ENCODE data around the gene RASD2.
A peak's percentile ranks its signal among the peaks of the same experiment; 100 is the strongest.

RASD2 gene

DNA sequence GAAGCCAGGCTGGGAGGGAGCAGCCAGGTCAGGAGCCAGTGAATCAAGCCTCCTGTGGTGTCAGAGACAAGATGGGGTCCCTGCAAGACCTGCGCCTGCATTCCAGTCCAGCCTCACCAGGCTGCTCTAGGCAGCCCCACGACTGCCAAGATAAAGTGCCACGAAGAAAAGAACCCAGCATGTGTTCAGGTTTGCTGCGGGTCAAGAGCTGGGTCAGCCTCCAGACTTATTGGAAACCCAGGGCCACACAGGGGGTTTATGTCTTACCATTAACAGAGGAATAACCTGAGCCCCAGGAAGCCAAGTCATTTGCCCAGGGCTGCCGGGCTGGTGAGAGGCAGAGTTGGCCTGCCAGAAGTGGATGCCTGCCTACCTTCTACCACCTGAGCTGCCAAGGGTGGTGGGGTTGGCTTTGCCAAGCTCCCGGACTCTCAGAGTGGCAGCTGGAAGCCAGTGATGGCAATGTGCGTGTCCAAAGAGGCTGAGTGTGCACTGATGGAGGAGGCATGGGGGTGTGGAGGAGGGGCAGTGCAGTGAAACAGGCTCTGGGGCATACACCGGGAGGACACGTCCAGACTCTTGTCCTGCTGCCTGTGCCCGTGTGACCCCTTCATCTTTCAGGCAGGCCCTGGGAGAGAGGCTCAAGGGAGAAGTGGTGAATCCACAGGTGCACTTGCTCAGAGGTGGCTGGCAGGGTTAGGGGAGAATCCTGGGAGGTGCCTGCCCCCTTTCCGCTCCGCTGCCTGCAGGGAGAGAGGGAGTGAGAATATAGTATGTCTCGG lies 1.7 kb downstream of the RASD2 start:
- no peak for DNase-seq

DNA sequence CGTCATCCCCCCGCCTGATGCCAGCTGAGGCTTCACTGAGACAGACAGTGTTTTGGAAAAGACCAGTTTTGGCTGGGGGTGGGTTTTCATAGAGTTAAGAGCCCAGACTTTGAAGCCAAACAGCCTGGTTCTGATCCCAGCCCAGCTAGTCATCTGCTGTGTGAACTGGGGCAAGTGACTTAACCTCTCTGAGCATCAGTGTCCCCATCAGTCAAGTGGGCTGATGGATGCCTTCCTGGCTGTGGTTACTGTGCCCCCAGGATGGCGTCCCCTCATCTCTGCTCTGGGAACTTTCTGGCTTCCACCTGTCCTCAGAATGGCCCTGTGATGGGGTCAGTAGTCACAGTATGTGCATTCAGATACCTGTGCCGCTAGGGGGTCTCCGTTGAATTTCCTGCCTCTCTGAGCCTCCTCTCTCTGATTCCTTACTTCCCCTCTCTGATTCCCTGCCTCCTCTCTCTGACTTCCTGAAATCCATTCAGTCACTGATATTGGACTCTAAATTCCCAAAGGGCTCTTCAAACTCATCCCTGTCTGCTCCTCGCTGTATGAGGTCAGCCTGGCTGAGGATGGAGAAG lies 2.4 kb downstream of the RASD2 start:
- DNase-seq: no peak

GRCh38 chr22:35543702-35544101 lies 3.1 kb downstream of the RASD2 start:
- no peak for DNase-seq

GRCh38 chr22:35544189-35544588 lies 3.6 kb downstream of the RASD2 start:
- no peak for DNase-seq

GRCh38 chr22:35544827-35545226 lies 4.2 kb downstream of the RASD2 start:
- no peak for DNase-seq

GRCh38 chr22:35546886-35547285 lies 6.3 kb downstream of the RASD2 start:
- DNase-seq: no peak

GRCh38 chr22:35547987-35548721 lies 7.5 kb downstream of the RASD2 start:
- DNase-seq: no peak

DNA sequence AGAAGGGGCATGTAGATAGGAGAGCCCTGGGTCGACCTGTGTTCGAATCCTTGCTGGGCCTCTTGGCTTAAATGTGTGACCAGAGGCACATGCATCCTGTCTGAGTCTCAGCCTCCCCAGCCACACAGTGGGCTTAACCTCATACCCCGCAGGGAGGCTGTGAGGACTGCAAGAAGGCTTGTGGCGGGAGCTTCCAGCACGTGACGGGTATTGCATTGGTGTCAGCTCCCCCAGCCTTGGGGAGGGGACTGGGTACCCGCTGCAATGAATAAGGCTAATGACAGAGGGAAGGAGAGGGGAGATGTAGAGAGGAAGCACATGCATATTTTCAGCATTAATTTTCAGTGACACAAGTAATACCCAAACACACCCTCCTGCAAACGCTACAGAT lies 8.1 kb downstream of the RASD2 start:
- no peak for DNase-seq

DNA sequence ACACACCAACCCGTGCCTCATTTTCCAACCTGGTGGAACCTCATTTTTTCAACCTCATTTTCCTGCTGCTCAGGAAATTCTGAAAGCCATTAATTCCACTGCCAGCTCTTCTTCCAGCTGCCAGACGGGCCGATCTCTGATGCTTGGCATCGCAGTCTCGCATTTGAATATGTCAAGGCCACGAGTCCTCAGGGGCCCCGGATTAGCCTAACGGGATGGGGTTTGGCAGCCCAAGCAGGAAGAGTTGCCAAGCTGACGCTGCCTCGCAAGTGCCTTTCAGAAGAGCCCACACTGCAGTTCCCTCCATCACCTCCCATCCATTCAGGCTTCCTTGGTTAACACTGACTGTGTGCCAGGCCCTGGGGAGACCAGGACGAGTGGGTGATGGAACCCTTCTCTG lies 8.7 kb downstream of the RASD2 start:
- DNase-seq: no peak

GRCh38 chr22:35551549-35552177 lies 11.0 kb downstream of the RASD2 start:
- DNase-seq: no peak

DNA sequence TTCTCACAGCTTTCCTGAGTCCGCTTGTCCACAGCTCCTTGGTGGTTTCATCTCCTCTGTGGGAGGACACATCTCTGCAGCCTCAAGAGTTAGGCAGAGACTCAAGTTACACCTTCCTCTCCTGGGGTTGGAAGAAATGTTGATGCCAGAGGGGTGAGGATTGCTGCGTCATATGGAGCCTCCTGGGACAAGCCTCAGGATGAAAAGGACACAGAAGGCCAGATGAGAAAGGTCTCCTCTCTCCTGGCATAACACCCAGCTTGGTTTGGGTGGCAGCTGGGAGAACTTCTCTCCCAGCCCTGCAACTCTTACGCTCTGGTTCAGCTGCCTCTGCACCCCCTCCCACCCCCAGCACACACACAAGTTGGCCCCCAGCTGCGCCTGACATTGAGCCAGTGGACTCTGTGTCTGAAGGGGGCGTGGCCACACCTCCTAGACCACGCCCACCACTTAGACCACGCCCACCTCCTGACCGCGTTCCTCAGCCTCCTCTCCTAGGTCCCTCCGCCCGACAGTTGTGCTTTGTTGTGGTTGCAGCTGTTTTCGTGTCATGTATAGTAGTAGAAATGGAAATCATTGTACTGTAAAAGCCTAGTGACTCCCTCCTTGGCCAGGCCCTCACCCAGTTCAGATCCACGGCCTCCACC lies 11.7 kb downstream of the RASD2 start:
- peak; percentile 59 for DNase-seq

- no peak for DNase-seq
Observed at GRCh38 chr22:35552846-35553245, 12.2 kb downstream of the RASD2 start.

- DNase-seq: no peak
Observed at GRCh38 chr22:35553341-35553740, 12.7 kb downstream of the RASD2 start.

GRCh38 chr22:35554297-35554845 lies 13.7 kb downstream of the RASD2 start:
- DNase-seq: no peak

DNA sequence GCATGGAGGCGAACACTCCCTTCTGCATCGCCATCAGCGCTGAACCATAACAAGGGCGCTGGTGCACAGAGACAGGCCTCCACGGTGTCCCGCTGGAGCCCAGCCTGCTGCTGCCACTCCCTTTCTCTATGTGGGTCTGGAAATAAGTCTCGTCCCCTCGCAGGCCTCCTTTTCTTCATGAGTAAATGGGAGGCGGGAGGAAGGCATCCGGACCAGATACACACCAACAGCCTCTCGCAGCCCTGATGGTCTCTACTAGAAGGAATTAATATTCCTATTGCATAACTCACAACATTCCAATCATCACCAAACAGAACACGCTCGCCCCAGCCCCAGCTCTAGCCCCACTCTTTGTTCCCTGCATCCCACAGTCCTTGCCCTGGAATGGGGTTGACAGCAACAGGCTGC lies 14.9 kb downstream of the RASD2 start:
- DNase-seq: no peak

DNA sequence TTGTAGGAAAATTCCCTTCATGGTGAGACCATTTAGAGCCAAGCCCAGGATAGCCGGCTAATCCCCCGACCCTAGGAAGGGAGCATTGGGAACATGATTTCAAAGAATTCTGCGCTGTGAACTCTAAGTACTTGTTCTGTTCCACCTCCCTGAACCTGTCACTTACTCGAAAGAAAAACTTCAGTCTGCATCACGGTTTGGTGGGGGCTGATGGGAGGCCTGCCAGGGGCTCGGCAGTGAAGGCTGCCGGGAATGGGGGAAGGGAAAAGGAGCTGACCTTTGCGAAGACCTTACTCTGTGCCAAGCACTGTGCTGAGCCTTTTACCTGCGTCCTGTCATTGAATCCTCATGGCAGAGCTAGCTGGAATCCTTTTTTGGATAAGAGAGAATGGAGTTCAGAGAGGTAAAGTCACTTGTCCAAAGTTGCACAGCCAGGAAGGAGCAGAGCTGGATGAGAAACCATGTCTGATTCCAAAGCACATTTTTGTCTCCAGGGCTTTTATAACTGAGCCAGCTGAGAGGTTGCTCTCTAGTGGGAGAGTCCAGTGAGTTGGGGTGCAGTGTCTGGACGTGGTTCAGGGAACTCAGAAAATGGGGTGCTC lies 15.4 kb downstream of the RASD2 start:
- no peak for DNase-seq

DNA sequence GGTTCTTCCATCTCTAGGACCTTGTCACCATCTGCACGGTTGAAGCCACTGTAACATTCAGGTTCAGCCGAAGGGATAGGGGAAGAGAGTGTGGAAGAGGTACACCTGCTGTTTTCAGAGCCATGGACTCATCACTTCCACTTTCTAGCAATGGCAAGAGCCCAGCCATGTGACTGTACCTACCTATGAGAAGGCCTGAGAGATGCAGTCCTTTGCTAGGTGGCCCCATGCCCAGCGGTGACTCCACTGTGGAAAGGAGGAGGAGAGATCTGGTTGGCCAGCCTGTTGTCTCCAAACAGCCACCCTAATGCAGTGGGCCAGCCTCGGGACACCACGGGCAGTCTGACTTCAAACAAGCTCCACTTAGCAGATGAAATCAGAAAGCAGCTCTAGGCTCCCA lies 16.0 kb downstream of the RASD2 start:
- peak; percentile 79 for DNase-seq

- no peak for DNase-seq
Observed at GRCh38 chr22:35558031-35558430, 17.4 kb downstream of the RASD2 start.

GRCh38 chr22:35558719-35559118 lies 18.1 kb downstream of the RASD2 start:
- DNase-seq: no peak

GRCh38 chr22:35559354-35560005 lies 18.8 kb downstream of the RASD2 start:
- DNase-seq: no peak

DNA sequence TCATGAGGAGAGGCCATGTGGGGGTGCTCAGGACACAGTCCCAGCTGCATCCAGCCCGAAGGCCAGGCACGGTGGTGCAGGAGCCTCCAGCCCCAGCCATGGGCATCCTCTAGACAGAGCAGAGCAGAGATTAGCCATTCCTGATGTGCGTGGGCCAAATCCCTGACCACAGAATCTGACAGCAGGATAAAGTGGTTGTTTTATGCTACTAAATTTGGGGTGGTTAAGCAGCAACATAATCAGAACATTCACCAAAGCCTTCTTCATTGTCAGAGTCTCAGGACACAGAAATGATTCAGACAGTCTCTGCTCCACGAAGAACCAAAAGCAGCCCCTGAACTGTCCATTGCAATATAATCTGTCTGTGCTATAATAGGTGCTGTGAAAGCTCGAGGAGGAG lies 19.7 kb downstream of the RASD2 start:
- DNase-seq: no peak

DNA sequence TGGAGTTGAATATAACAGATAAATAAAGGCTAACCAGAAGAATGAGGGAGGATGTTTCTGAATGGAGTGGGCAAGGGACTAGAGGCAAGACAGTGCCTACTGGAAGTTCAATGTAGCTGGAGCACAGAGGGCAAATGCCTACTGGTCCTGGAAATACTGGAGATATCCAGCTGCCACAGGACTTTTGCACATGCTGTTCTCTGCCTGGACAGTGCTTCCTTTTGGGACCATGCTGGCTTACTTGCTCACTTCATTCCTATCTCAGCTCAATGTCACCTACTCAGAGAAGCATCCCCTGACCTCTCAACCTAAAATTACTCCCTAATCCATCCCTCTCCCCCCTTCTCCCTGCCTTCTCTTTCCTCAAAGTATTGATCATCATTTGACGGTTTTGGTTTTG lies 20.2 kb downstream of the RASD2 start:
- DNase-seq: no peak
